HepG2 (cell line): ENCODE measurements around the gene TOB1. TPM values are rescaled to one million over a fixed set of nuclear protein-coding genes. Genes with fewer than 3 reads are reported as not detected.

Source experiments
- CCDC6 ChIP-seq: sonication (generic); formaldehyde crosslinking; IDR thresholded peaks from 2 replicates; pipeline ENCODE4 v1.8.1; 2022; ENCODE audit warnings: mild to moderate bottlenecking, missing genetic modification reagents, moderate library complexity
- ETV6 ChIP-seq: sonication (generic); formaldehyde crosslinking; conservative IDR thresholded peaks from 2 replicates; pipeline ENCODE4 v1.4.0; 2020; ENCODE audit warnings: missing genetic modification reagents
- FOXC1 ChIP-seq: sonication (generic); formaldehyde crosslinking; IDR thresholded peaks from 2 replicates; pipeline ENCODE4 v1.8.0; 2022; ENCODE audit warnings: mild to moderate bottlenecking, missing genetic modification reagents, borderline replicate concordance
- MIER3 ChIP-seq: IDR thresholded peaks from 2 replicates; pipeline ENCODE4 v1.6.1; 2016; ENCODE audit warnings: missing compliant biosample characterization, borderline replicate concordance
- MTA3 ChIP-seq: sonication (generic); formaldehyde crosslinking; IDR thresholded peaks from 2 replicates; pipeline ENCODE4 v1.4.0; 2020; ENCODE audit warnings: missing genetic modification reagents
- NPAS2 ChIP-seq: sonication (generic); formaldehyde crosslinking; IDR thresholded peaks from 2 replicates; pipeline ENCODE4 v1.8.0; 2022; ENCODE audit warnings: mild to moderate bottlenecking, missing genetic modification reagents, borderline replicate concordance
- PHF8 ChIP-seq: sonication (generic); formaldehyde crosslinking; IDR thresholded peaks from 2 replicates; pipeline ENCODE4 v1.5.0; 2020; ENCODE audit warnings: missing genetic modification reagents
- RXRA ChIP-seq: sonication (generic); formaldehyde crosslinking; IDR thresholded peaks from 2 replicates; pipeline ENCODE4 v1.5.1; 2020; ENCODE audit warnings: missing genetic modification reagents
- SALL1 ChIP-seq: sonication (generic); formaldehyde crosslinking; IDR thresholded peaks from 2 replicates; pipeline ENCODE4 v1.8.0; 2022; ENCODE audit warnings: mild to moderate bottlenecking, missing genetic modification reagents
- SRSF1 ChIP-seq: fragments of 200-400 bp; formaldehyde crosslinking; optimal IDR thresholded peaks from 2 replicates; pipeline ENCODE3; 2017; ENCODE audit warnings: mild to moderate bottlenecking, low read depth, low read length, moderate library complexity
- ZMYM4 ChIP-seq: sonication (generic); formaldehyde crosslinking; IDR thresholded peaks from 2 replicates; pipeline ENCODE4 v1.8.1; 2023; ENCODE audit warnings: mild to moderate bottlenecking, missing genetic modification reagents
- ZNF607 ChIP-seq: sonication (generic); formaldehyde crosslinking; IDR thresholded peaks from 2 replicates; pipeline ENCODE4 v1.5.1; 2020; ENCODE audit warnings: missing genetic modification reagents, mild to moderate bottlenecking, borderline replicate concordance
- ZNF777 ChIP-seq: sonication (generic); formaldehyde crosslinking; IDR thresholded peaks from 2 replicates; pipeline ENCODE4 v1.4.0; 2020; ENCODE audit warnings: missing genetic modification reagents
- polyA plus RNA-seq, 8 experiments: library from polyadenylated mRNA; depleted of rRNA in 3 of 8; stranded (reverse) in 7 of 8; unstranded in 1 of 8; fragments of >200 nt; fragmentation: Illumina TruSeq in 4 of 8; extraction: Trizol in 4 of 8; gene quantifications; 2 replicates each; pipeline versions ENCODE4 v1.2.1 to v1.2.3, GENCODE V29; 2011 to 2016; ENCODE audit warnings: low read depth in 4 of 8, missing spikeins in 1 of 8, mixed read lengths in 1 of 8; ENCODE audit not compliant: insufficient read depth in 1 of 8
- total RNA-seq, 5 experiments: library from RNA; depleted of rRNA; stranded (reverse); fragments of >200 nt; fragmentation: Illumina TruSeq; extraction: Trizol; gene quantifications; 2 replicates each; pipeline ENCODE4 v1.2.3, GENCODE V29; 2016; ENCODE audit warnings: low read depth in 1 of 5
- TF ChIP-seq, protein P1 (sequence below): sonication (generic); formaldehyde crosslinking; conservative IDR thresholded peaks from 2 replicates; pipeline ENCODE4 v1.4.0; 2020; ENCODE audit warnings: missing genetic modification reagents
- TF ChIP-seq, protein P2 (sequence below): IDR thresholded peaks from 2 replicates; pipeline ENCODE4 v1.4.0; 2020; ENCODE audit warnings: mild to moderate bottlenecking, missing genetic modification reagents
- TF ChIP-seq, protein P3 (sequence below): IDR thresholded peaks from 2 replicates; pipeline ENCODE4 v1.6.1; 2016; ENCODE audit warnings: missing genetic modification reagents, missing compliant biosample characterization

Gene TOB1
- total and polyA plus RNA-seq, 2 of the 13 experiments (the other 11 are each of a cell fraction or from before 2014, with no cell fraction given): 21.9 to 57.7 TPM

DNA sequence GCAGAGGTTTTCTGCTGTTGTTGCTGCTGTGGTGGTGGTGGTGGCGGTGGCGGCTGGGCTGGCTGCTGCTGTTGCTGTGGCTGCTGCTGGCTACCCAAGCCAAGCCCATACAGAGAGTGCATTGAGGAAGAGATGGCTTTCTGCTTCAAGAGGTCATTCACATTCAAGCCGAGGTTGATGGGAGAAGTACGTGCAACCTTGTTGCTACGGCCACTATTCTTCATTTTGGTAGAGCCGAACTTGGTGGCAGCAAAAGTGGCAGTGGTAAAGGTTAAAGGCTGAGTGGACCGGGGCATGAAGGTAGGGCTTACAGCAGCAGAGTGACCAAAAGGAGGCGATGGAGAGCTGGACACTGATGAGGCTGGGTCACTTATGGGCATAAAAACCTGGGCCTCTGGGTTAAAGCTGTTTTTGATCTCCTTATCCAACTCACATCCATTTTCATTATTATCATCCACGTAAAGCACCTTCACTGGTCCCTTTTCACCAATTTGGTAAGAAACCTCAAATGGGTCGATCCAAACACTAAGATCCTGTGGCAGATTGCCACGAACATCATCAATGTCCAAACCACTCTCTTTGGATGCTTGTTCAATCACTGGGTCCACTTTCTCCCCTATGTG lies 2.8 kb downstream of the TOB1 start (continued):
- TF ChIP-seq, protein P1, sequence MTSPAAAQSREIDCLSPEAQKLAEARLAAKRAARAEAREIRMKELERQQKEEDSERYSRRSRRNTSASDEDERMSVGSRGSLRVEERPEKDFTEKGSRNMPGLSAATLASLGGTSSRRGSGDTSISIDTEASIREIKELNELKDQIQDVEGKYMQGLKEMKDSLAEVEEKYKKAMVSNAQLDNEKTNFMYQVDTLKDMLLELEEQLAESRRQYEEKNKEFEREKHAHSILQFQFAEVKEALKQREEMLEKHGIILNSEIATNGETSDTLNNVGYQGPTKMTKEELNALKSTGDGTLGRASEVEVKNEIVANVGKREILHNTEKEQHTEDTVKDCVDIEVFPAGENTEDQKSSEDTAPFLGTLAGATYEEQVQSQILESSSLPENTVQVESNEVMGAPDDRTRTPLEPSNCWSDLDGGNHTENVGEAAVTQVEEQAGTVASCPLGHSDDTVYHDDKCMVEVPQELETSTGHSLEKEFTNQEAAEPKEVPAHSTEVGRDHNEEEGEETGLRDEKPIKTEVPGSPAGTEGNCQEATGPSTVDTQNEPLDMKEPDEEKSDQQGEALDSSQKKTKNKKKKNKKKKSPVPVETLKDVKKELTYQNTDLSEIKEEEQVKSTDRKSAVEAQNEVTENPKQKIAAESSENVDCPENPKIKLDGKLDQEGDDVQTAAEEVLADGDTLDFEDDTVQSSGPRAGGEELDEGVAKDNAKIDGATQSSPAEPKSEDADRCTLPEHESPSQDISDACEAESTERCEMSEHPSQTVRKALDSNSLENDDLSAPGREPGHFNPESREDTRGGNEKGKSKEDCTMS (CRISPR knock-in tag): no peak
- TF ChIP-seq ETV6 (CRISPR knock-in tag) (0 out of 2 replicates have a peak, but pooled peaks have one; percentile 54), NPAS2 (no peak), SALL1 (peak; percentile 45; the same call in 1 of the 2 replicates), ZNF607 (CRISPR knock-in tag) (no peak), FOXC1 (peak; percentile 43; the same call in 1 of the 2 replicates), ZNF777 (CRISPR knock-in tag) (0 out of 2 replicates have a peak, but pooled peaks have one; percentile 40), RXRA (CRISPR knock-in tag) (peak; percentile 43; the same call in 1 of the 2 replicates), MIER3 (CRISPR knock-in tag) (no peak; the same call in 1 of the 2 replicates), SRSF1 (no peak), CCDC6 (no peak), ZMYM4 (0 out of 2 replicates have a peak, but pooled peaks have one; percentile 19), PHF8 (CRISPR knock-in tag) (peak; percentile 54), MTA3 (CRISPR knock-in tag) (no peak)
- TF ChIP-seq, protein P2, sequence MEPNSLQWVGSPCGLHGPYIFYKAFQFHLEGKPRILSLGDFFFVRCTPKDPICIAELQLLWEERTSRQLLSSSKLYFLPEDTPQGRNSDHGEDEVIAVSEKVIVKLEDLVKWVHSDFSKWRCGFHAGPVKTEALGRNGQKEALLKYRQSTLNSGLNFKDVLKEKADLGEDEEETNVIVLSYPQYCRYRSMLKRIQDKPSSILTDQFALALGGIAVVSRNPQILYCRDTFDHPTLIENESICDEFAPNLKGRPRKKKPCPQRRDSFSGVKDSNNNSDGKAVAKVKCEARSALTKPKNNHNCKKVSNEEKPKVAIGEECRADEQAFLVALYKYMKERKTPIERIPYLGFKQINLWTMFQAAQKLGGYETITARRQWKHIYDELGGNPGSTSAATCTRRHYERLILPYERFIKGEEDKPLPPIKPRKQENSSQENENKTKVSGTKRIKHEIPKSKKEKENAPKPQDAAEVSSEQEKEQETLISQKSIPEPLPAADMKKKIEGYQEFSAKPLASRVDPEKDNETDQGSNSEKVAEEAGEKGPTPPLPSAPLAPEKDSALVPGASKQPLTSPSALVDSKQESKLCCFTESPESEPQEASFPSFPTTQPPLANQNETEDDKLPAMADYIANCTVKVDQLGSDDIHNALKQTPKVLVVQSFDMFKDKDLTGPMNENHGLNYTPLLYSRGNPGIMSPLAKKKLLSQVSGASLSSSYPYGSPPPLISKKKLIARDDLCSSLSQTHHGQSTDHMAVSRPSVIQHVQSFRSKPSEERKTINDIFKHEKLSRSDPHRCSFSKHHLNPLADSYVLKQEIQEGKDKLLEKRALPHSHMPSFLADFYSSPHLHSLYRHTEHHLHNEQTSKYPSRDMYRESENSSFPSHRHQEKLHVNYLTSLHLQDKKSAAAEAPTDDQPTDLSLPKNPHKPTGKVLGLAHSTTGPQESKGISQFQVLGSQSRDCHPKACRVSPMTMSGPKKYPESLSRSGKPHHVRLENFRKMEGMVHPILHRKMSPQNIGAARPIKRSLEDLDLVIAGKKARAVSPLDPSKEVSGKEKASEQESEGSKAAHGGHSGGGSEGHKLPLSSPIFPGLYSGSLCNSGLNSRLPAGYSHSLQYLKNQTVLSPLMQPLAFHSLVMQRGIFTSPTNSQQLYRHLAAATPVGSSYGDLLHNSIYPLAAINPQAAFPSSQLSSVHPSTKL: peak; percentile 24
- TF ChIP-seq, protein P3, sequence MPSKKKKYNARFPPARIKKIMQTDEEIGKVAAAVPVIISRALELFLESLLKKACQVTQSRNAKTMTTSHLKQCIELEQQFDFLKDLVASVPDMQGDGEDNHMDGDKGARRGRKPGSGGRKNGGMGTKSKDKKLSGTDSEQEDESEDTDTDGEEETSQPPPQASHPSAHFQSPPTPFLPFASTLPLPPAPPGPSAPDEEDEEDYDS (CRISPR knock-in tag): no peak
